GM18498 (cell line): ENCODE results near the gene CCDC127.
A peak's percentile ranks its signal among the peaks of the same experiment; 100 is the strongest.
"Not testable (repeated sequence)": the region's sequence is repeated elsewhere in the genome, so short reads cannot be mapped to it uniquely, and the experiment has no call there.

Source experiments
- ATAC-seq: cut with Tn5 transposase; IDR thresholded peaks from one replicate; pipeline ENCODE4 v1.9.1; 2021; ENCODE audit warnings: mild to moderate bottlenecking, moderate library complexity; ENCODE audit not compliant: unreplicated experiment

CCDC127 gene

DNA sequence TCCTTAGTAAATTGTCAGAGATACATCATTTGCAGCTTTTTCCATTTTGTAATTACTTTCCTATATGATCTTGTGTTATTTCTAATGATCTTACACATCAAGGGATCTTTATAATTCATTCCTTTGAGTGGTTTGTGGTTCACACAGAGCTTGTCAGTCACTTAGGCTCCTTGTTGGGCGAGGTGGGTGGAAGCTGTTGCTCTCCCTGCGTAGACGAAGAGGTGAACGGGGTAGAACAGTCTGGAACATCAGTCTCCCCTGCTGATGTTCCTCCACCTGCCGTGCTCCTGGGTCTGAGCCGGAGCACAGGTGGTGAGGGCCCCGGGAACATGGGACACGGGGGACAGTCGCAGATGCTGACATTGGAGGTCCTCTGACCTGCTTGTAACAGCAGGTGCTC lies 17.6 kb upstream of the CCDC127 start:
- not testable (repeated sequence) for ATAC-seq

DNA sequence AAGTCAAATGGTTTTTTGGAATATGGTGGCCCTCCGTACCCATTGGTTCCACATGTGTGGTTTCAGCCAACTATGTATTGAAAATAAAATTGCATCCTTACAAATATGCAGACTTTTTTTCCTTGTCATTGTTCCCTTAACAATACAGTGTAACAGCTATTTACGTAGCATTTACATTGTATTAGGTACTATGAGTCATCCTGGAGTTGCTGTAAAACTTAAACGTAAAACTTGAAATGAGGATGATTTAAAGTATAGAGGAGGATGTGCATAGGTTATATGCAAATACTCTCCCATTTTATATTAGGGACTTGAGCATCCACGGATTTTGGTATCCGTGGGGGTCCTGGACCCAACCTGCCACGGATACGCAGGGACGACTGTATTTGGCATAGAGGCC lies 16.5 kb upstream of the CCDC127 start:
- no peak for ATAC-seq

DNA sequence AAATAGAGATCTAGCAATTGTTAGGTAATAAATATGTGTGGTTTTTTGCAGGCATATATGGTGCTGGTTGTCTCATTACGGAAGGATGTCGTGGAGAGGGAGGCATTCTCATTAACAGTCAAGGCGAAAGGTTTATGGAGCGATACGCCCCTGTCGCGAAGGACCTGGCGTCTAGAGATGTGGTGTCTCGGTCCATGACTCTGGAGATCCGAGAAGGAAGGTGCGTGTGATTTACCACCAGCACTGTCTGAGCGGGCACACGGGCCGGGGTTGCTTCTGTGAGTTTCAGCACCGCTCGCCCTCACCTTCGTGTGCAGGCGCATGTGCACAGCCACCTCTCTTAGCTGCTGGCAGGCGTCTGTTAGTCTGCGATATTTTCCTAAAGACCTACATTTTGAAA lies 15.5 kb upstream of the CCDC127 start:
- not testable (repeated sequence) for ATAC-seq

DNA sequence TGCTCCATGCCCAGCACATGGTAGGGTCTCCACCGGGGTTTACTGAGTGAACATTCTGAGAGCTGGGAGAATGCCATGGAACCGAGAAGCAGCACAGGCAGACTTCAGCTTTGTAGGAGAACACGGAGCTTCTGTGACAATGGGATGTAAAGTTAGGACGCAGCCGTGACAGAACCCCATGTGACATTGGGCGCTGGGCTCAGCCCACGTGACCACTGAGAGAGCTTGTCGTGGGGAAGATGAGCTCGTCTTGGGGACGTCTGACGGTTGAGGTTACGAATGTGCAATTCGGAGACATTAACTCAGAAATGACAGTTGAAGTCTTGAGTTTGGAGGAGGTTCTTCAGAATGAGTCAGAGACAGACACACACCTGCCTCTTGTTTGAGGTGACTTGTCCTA lies 13.7 kb upstream of the CCDC127 start:
- no peak for ATAC-seq

DNA sequence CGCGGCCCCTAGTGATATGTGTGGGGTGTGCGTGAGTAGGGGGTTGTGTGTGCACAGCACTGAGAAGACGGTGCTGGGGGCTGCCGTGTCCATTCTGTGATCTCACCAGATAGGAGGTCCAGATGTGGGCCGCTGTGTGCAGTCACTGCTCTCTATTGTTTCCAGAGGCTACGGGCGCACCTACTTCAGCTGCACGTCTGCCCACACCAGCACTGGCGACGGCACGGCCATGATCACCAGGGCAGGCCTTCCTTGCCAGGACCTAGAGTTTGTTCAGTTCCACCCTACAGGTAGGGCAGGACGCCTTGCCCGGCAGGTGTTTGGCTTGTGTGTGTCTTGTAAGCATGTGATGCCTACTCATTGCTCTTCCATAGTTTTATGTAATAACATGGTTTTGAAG lies 12.8 kb upstream of the CCDC127 start:
- no peak for ATAC-seq

DNA sequence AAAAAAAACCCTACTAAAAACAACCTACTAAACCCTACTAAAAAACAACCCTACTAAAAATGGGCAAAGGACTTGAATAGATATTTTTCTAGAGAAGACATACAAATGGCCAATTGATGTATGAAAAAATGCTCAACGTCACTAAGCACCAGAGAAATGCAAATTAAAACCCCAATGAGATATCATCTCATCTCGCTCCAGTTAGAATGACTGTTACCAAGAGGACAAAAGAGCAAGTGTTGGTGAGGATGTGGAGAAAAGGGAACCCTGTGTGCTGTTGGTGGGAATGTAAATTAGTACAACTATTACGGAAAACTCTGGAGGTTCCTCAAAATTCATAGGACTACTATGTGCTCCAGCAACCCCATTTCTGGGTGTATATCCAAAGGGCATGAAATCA lies 10.9 kb upstream of the CCDC127 start:
- ATAC-seq, result no peak

DNA sequence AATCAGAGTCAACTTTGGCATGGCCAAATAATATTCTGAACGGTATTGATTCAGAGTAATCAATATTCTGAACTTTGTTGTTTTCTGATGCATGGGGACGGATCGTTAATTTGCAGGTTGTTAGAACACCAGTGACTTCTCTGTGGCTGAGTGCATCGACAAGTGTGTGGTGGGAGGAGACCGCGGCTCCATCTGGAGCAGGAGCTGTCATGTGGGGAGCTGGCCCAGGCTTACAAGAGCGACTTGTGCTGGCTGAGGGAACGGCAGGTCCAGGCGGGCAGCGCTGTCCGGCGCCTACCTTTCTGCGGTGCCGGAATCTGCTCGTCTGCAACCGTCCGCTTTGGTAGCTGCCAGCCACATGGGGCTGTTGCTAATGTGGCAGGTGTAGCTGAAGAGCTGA lies 9.4 kb upstream of the CCDC127 start:
- not testable (repeated sequence) for ATAC-seq

DNA sequence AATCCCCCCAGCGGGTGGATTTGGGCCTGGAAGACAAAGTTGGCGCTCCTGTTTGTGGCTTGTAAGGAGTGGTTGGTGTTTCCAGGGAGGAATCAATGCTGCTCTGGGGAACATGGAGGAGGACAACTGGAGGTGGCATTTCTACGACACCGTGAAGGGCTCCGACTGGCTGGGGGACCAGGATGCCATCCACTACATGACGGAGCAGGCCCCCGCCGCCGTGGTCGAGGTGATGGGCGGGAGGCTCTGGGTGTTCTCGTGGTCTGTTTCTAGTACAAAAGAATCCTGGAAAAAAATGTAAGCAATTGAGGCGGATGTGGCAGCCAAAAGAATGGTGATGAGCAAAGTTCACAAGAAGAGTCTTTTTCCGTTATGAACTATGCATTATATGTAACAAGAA lies 7.4 kb upstream of the CCDC127 start:
- no peak for ATAC-seq

DNA sequence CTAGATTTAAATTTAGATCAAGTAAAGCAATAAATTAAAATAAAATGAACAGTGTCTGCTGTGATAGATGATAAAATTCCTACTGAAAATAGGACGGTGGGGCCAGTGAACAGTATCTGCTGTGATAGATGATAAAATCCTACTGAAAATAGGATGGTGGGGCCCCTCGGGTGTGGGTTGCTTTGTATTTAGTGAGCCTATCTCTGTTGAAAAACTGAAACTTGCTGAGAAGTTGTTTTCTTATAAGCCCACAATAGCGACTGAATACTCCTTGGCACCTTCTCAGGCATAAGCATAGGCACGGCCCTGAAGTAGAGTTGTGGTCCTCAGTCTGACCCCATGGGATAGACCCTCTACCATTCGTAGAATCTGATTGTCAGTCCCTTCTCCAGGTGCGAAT lies 5.8 kb upstream of the CCDC127 start:
- ATAC-seq, result no peak

DNA sequence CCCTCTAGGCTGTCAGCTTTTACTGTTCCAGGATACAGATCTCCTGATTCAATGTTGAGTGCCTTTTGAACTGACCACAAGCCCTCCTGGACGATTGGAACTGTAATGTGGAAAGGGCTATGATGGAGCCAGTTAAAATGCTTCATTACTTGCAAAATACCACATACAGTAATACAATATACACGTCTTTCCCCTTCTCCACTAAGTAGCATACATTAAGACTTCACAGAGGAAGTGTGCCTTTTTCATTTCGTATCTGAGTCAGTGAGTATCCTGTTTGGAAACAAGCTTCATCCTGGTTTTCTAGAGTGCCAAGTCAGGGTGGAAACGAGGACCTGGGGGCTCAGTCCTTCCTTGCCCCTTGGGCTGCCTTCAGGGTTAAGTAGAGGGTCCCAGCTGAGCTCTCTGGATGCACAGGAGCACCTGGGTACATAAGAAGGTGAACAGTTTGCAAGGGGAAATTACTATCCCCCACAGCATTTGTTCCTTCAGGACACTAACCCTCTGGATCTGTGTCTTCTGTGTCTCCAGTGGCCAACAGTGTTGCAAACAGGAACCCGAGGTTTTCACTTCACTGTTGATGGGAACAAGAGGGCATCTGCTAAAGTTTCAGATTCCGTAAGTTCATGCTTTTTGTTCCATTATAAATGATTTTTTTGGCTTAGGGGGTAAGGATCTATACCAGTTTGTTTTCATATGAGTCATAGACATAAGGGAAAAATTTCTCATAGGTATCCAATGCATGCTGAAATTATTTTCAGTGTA lies 5.2 kb upstream of the CCDC127 start:
- not testable (repeated sequence) for ATAC-seq

DNA sequence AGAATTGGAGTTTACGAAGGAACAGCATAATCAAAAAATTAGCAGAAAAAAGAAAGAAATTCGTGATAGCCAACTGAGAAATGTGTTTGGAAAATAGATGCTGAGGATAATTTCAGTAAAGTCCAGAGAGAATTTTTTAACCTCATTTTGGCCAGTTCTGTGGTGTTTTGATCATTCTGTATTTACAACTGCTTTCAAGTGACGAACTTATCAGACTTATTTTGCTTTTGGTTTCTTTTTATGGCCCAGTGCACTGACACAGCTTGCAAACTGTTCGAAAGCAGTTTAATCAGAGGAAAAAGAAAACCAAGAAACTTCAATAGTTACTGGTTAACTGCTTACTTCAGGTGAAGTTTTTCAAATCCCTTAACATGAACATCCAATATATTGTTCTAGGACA lies 2.0 kb upstream of the CCDC127 start:
- ATAC-seq, result peak; percentile 32

DNA sequence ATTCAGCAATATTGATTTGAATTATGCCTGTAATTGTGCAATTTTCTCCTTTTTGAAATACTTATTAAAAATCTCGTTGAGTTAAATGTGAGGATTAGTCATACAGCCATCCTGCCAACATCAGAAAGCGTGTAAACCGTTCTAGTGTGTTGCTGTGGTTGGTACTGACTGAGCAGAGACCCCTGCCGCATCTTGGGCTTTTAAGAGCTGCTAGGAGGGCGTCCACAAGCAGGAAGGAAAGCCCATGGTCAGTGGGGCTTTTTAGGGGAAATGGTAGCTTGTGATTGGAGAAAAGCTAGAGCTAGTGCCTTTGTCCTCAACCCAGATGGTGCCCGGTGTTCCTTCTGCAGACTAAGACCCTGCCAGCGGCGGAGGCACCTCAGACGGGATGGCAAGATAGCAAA lies 1.5 kb upstream of the CCDC127 start:
- ATAC-seq, result no peak

DNA sequence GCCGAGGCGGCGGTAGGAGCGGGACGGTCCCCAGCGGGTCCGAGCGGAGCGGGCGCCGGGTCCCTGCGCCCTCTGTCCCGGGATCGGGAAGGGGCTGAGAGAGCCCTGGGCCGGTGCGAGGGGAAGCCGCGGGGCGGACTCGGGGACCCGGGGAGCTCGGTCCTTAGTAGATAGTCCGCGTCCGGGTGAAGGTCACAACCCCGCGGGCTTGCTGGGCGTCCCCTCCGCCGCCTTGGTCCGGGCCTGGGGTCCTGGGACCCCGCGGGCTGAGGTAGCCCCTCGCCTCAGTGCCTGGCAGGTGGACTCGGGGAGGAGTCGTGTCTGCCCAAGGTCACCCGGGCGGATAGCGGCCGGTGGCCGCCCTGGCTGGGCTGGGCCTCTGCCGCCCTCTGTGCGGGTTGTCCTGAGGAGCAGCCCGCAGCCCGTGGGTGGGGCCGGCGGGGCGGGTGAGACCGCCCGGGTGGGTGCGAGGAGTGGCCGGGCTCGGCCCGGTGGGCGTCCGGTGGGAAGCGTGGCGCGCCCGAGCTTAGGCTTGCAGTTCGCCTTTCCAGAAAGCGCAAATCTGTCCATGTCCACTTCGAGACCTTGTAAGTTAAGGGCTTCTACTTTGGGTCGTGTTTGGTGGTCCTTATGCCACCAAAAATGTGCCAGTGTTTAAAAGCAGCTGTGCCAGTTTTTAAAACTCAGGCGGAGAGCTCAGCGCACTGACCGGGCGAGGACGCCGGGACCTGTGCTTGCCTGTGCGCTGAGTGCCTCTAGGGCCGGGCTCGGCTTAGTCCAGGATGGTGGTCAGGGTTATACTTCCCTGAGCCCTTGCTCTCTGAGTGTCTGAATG lies 721 bp upstream of the CCDC127 start:
- ATAC-seq, result peak; percentile 34

DNA sequence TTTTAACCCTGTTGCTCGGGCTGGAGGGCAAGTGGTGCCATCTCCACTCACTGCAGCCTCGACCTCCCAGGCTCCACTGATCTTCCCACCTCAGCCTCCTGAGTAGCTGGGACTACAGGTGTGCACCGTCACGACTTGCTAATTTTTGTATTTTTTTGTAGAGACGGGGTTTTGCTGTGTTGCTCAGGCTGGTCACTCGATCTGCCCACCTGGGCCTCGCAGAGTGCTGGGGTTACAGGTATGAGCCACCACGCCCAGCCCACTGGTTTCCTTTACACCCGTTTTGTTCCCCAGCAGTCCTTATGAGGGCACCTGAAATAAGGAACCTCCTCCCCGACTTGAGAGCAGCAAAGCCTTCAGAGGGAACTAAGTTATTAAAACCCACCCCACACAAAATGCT lies 1.9 kb downstream of the CCDC127 start:
- ATAC-seq, result not testable (repeated sequence)

DNA sequence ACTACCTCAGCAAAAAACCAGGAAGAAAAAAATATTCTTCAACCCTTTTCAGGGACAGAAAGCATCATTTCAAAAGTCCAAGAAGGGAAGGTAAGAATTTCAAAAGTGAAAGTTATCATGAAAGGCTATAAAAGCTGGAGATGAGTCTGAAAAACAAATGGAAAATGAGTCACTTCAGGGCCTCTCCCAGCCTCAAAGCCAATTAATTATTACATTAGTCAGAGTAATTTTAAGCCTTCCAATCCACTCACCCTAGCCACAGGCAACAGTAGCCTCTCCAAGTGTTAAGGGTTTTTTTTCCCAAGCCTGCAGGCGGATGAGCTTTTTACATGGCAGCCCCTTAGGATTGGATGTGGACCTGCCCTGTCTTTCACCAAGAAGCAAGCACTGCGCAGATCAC lies 2.7 kb downstream of the CCDC127 start:
- not testable (repeated sequence) for ATAC-seq

DNA sequence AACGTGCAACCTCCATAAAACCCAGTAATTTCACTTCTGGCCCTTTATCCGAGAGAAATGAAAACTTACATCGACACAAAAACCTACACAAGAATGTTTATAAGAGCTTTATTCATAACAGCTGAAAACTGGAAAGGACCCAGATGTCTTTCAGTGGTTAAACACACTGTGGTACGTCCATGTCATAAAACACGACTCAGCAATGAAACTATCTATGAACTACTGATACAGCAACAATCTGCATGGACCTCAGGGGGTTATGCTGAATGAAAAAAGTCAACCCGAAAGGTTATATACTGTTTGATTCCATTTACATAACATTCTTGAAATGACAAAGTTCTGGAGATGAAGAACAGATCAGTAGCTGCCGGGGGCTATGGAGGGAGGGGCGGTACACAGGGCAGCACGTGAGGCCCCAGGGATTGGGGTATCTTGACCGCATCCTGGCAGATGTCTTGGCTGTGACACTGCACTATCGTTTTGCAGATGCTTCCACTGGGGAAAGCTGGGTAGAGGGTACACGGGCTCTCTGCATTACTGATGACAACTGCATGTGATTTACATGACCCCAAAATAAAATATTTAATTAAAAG lies 4.1 kb downstream of the CCDC127 start:
- ATAC-seq, result no peak

DNA sequence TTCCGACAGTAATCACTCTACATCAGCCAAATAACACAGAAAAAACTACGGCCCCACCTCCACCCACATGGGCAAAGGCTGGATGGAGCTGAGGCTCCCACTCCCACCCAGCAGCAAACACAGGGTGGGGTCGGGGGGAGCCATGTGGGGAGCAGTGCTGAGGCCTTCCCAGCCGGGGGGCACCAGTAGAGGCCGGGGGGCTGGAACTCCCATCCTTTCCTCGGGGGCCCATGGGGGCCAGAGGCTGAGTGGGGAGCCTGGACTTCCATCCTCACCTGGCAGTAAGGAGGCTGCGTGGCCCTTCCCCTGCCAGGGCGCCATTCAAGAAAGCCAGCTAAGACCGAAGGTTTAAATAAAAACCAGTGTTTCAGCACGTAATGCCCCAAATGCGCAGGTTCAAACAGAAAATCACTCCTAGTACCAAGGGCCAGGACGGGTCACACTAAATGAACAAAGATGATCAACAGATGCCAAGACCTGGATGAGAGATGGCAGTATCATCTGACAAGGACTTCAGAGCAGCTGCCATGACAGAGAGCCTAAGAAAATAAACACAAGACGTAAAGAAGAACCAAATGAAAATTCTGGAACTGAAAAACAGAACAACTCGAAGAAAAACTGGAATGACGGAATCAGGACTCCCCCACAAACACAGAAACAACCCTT lies 9.4 kb downstream of the CCDC127 start:
- ATAC-seq, result no peak

DNA sequence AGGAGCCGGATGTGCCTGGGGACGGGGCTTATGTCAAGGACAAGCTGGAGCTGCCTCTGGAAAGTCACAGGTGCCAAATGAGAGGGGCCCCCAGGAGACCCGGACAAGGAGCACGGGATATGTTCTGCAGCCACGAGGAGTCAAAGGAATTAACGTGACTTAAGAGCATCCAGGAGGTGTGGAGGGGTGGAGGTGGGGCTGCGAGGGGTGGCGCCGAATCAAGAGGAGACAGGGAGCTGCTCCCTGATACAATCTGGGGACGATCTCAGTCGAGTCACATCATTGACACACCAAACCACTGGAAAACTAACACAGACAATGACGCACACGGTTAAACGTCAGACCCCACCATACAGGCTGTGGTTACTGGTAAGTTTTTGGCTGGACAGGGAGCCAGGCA lies 10.4 kb downstream of the CCDC127 start:
- ATAC-seq, result no peak

DNA sequence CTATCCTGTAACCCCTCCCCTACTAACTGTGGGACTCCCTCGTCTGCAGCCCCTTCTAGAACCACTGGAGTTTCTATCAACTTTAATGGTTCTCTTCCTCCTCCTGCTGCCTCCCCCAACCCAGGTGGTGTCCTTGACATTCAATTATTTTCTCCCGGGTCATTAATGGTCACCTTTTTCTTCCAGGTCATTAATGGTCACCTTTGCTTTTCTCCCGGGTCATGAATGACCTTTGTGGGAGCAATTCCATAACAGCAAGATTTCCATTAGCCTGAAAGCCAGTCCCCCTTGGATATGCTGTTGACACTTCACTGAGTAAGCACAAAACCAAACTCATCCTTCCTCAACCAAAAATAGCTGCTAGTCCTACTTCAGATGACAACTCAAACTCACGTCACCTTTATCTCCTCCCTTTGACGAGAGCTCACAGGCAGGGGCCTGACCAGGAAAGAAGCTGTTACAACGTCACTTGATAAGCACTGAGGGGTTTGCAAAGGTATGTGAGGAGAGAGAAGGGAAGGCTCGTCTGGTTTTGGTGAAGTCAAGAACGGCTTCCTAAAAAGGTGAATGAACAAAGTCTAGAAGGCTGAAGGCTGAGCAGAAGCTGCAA lies 10.9 kb downstream of the CCDC127 start:
- ATAC-seq, result no peak

DNA sequence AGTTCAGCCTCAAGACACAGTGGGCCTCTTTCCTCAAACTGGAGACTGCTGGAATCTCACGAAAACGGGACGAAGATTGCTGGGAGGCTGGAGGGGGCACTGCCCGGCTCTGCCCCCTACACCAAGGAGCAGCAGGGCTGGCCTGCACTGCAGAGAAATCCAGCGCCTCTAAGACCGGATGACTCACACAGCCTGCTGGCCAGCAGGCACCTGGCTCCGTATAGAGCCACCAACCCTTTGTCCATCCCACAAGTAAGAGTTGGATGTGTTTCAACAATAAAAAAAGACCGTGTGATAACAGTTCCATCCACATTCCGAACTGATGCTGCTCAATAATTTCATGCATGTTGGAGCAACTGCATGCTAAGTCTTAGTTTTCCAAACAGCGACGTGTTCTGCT lies 11.5 kb downstream of the CCDC127 start:
- no peak for ATAC-seq
